Stimulated activated CD4-positive, alpha-beta T cell treated with anti-CD3 and anti-CD28 coated beads, Interleukin-1b, Interleukin-23, amount 100 ng/mL, for 4 hours (primary cell): ENCODE measurements around the gene MORN1.

Experiments used
- DNase-seq, 2 donors: peaks; one replicate each; pipeline ENCODE4 v3.0.0-alpha.2; 2020; ENCODE audit warnings: low read depth in 2 of 2

MORN1 gene

GRCh38 chr1:2352341-2352896, 38.9 kb downstream of the MORN1 start:
- DNase-seq, result no peak

- no peak for DNase-seq
Measured at GRCh38 chr1:2351723-2352122, 39.6 kb downstream of the MORN1 start.

DNA sequence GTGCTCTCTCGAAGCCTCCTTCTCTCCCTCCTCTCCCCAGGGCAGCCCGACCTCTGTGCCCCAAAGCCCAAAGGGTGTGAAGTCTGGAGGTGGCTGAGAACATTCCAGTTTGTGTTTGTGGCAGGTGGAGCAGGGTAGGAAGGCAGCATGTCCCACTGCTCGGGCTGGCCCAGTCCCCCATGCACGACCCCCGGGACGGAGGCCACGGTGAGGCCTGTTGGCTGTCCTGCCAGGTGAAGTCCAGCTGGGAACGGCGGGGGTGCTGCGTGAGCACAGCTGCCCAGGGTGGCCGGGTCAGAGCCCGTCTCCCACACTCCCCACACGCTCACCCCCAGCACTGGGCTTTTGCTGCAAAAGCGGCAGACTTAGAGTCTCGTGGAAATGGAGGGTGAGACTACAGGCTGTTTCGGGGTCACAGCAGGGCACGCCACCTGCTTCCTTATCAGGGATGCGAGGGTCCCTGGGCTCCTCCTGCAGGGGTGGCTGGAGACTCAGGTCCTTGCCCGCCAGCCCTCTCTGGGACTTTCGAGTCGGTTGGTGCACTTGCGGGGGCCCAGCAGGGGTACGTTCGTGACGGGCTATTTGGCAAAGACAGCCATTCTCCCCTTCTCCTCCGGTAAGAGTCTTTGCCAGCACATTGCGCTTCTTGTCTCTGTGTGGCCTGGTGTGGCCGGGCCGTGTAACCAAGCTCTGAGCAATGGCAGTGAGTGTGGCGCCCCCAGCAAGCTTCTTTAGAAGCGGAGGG, 40.3 kb downstream of the MORN1 start:
- DNase-seq, result no peak

- DNase-seq, result no peak
Measured at GRCh38 chr1:2350501-2350900, 40.9 kb downstream of the MORN1 start.

GRCh38 chr1:2349806-2350205, 41.5 kb downstream of the MORN1 start:
- DNase-seq, result no peak

- no peak for DNase-seq
Measured at GRCh38 chr1:2348346-2349325, 42.7 kb downstream of the MORN1 start.

DNA sequence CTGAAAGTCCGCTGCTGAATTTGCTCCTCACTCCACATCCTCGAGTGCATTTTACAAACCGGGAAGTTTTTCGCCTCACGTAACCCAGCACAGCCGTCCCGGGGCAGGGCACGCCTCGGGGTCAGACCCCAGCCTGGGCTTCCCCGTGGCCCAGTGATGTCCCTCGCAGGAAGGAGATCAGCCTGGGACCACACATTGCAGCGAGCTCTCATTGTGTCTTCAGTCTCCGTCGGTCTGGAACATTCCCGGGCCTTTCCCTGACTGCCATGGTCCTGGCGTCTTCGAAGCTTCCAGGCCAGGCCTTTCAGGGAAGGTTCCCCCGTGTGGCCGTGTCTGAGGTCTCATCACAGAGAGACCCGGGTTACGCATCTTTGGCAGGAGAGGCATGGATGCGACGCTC, 43.5 kb downstream of the MORN1 start:
- DNase-seq, result no peak

- DNase-seq, result no peak
Measured at GRCh38 chr1:2347409-2347785, 44.0 kb downstream of the MORN1 start.

DNA sequence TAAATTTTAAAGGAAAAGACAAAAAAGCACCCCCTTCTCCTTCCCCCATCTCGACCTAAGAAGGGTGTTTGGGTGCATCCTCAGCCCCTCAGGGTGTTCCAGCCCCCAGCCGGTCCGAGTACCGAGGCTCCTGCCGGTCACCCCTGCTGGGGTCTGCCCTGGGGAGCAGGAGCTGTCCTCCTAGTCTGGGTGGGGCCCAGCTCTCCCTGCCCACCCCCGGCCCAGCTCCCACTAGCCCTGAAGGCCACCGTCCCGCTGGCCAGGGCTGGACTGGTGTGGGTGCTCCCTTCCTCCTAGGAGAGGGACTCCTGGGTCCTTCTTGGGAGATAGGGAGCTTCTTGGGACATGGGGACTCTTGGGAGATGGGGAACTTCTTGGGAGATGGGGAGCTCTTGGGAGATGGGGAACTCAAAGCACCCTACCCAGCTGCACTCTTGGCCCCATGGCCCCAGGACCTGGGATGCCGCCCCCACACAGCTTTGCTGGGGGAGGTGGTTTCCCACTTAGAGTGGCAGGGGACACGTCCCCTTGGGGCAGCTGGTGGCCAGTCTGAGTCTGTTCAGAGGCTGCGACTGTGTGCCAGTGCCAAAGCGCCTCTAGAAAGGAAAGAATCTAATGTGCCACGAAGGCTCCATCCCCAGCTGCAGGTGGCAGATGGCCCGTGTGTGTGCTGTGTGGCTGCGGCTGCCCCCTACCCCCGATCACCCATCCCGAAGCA, 44.5 kb downstream of the MORN1 start:
- no peak for DNase-seq

DNA sequence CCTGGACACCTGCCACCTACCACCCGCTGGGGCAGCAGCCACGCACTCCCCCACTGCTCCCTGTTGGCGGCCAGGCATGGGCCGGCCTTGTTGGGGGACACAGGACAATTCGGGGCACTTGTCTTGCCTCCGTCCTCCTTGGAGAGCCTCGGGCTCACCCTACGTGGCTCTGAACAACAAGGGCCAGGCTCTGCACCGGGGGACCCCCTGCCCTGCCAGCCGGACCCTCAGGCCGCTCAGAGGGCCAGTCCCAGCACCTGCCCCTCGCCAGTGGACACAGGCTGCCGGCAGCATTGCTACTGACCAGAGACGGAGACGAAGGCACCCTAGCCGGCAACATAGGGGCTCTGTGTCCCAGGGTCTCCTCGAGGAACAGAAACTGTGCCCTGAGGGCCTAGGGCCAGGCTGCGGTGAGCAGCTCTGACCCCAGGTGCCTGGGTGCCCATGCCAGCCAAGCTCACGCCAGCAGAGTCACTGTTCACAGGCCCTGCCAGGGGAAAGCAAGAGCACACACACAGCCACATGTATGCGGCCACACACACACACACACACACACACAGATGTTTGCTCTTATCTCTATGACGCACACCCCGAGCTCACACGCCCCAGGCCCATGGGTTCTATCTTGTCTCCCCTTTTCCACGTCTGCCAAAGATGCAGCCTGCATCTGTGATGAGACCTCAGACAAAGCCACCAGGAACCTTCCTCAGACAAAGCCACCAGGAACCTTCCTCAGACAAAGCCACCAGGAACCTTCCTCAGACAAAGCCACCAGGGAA, 45.9 kb downstream of the MORN1 start:
- DNase-seq, result no peak

DNA sequence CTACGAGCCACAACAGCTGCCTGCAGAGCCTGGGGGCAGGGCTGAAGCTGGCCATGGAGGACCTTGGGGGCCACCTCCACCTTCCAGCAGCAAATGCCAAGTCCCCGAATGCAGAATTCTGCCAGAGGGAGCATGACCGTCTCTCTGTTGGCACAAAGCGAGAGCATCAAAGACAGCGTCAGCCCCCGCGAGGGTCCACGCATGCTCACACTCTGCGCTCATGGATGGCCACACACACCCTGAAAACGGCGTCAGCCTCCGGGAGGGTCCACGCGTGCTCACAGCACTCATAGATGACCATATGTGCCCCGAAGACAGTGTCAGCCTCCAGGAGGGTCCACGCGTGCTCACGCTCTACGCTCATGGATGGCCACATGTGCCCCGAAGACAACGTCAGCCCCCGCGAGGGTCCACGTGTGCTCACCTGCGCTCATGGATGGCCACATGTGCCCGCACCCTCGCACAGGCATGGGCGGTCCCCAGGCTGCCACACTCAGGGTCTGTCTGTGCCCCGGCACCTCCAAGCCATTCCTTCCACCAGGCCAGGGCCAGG, 46.5 kb downstream of the MORN1 start:
- no peak for DNase-seq

DNA sequence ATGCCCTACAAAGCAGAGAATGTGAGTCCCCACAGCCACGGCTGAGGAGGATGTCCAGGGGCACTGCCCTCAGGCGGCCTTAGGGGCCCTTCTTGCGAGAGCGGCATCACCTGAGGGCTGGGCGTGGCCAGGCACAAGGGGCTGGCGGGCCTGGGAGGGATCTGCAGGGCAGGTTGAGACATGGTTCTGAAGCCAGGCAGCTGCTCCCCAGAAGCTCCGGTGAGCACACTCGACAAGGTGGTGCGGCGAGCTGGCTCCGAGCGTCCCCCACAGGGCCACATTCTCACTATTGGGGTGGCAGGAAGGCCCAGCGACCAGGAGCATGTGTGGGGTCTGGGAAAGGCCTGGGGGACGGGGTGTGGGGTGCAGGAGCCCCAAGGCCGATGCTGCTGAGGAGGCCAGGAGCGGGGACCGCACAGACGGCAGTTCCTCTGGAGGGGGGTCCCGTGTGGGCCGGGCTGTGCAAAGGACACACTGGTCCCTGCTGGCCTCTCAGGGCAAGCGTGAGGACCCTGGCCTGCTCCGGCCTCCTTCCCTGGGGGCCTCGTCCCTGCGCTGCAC, 47.2 kb downstream of the MORN1 start:
- no peak for DNase-seq

DNA sequence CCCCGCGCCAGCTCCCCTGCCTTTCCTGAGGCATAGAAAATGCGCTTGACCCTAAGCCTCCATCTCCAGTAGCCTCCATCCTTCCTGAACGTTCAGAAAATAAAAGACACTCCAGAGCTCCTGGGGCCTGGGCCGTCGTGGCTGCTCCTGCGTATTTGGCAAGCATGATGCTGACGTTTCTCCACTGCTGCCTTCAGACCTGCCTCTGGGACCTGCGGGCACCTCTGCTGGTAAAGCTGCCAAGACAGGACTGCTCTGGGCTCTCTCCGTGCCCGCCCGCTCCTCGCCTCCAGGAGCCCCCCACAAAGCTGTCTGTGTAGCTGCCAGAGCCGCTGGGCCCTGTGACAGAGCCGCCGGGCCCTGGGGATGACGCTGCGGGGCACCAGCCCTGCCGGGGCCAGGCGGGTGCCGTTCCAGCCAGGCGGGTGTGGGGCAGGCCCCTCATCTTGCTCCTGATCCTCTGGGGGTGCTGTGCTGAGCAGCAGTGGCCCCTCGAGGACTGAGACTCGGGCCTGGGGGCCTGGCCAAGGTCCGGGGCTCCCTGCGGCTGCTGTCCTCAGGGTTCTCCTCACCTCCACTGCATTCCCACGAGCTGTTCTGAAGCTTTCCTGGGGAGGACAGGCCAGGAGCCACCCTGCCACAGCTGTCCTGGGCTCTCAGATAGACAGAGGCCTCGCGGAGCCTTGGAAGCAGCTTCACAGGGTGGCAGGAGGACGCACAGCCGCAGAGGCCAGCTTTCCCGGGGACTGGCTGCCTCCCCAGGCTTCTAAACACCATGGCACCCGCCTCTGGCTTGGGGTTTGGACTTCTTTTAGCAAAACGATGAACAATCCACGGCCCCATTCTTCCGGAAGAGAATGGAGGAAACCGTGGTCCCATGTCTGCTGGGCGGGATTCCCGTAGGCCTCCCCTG, 48.1 kb downstream of the MORN1 start:
- DNase-seq, result no peak

- no peak for DNase-seq
Measured at GRCh38 chr1:2342384-2343022, 48.9 kb downstream of the MORN1 start.

DNA sequence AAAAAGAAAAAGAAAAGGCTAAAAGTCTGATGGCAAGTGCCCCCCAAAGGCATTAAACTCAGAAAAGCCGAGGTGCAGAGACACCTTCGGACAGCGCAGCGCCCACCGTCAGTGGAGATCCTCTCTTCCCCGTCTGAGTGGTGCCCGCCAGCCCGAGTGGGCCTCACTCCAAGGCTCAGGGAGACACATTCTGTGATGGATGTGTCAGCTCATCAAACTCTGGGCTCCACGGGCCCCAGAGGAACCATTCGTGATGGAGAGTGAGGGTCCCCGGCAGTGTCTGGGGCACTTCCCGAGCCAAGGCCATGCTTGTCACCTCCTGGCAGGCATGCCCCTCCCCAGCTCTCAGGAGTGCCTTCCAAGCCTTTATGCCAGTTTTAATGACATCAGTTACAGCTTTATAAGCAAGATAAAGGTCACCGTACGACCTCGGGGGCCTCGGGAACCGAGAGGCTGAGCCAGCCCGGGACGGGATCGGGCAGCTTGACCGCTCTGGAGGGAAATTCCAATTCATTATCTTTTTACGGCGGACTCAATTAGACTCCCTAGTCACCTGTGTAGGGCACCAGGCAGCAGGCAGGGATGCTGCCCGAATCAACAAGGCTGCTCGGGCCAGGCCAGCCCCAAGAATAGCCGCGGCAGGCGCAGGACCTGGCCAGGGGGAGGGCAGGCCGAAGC, 49.5 kb downstream of the MORN1 start:
- no peak for DNase-seq

DNA sequence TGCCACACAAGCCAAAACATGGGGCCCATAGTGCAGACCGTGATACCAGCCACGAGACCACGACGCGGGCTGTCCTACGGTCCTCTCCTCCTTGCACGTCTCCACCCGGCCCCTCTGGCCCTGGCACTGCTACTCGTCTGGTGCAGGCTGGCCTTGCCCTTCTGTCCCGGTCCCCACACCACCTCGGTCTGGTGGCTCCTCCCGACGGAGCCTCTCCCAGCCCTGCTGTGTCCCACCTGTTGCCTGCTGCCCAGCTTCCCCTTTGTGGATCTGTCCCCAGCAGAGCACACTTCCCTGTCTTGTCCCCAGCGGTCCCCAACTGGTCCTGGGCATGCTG, 50.5 kb downstream of the MORN1 start:
- DNase-seq, result no peak

- no peak for DNase-seq
Measured at GRCh38 chr1:2340086-2340917, 51.1 kb downstream of the MORN1 start.
